Epithelial cell of proximal tubule (primary cell): ENCODE data around the gene SLC22A16. TPM values are rescaled to one million over a fixed set of nuclear protein-coding genes. Genes with fewer than 3 reads are reported as not detected.

Experiments
- DNase-seq: peaks from one replicate; pipeline ENCODE4 v3.0.0-alpha.2; 2011; ENCODE audit warnings: low read depth
- H3K4me3 ChIP-seq: 2 replicates; pipeline ENCODE4 v1.5.1; 2011; ENCODE audit warnings: low read depth, mild to moderate bottlenecking, low read length
- total RNA-seq: library from RNA; depleted of rRNA; stranded (reverse); fragments of >200 nt; gene quantifications from 2 replicates; pipeline ENCODE4 v1.2.3, GENCODE V29; 2015
- TF ChIP-seq, protein P1 (sequence below): conservative IDR thresholded peaks from 2 replicates; pipeline ENCODE4 v1.5.1; 2012; ENCODE audit warnings: low read depth, mild to moderate bottlenecking, low read length

The SLC22A16 gene
- total RNA-seq, 1 donor from 2014 or later, result not detected

- TF ChIP-seq, protein P1, sequence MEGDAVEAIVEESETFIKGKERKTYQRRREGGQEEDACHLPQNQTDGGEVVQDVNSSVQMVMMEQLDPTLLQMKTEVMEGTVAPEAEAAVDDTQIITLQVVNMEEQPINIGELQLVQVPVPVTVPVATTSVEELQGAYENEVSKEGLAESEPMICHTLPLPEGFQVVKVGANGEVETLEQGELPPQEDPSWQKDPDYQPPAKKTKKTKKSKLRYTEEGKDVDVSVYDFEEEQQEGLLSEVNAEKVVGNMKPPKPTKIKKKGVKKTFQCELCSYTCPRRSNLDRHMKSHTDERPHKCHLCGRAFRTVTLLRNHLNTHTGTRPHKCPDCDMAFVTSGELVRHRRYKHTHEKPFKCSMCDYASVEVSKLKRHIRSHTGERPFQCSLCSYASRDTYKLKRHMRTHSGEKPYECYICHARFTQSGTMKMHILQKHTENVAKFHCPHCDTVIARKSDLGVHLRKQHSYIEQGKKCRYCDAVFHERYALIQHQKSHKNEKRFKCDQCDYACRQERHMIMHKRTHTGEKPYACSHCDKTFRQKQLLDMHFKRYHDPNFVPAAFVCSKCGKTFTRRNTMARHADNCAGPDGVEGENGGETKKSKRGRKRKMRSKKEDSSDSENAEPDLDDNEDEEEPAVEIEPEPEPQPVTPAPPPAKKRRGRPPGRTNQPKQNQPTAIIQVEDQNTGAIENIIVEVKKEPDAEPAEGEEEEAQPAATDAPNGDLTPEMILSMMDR, result no peak
These were observed 4.7 kb upstream of the SLC22A16 start for GRCh38 chr6:110481081-110481480.

DNA sequence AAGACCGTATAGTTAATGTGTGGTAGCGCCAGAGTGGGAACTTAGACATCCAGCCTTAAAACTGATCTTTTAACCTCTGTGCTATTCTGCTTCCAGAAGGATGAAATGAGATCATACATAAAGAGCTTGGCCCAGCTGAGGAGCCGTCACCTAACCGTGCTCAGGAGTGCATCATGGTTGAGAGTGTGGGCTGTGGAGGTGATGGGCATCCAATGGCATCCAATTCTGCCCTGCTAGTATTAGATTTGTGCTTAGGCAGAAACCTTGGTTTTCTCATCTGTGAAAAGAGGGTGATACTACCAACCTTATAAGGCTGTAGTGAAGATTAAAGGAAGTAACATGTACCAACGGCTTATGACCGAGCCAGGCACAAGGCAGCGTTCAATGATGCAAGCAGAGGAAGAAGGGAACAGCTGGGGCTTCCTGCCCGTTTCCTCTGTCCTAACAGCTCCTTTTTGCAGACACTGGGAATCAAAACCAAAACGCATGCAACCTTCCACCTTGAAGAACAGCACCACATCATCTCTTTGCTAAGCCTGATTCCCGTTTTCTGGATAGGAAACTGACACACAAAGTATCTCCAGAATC lies 1.3 kb downstream of the SLC22A16 start:
- TF ChIP-seq, protein P1, result no peak
- no peak for DNase-seq
- H3K4me3 ChIP-seq, result no peak overlapping the region

More at GRCh38 chr6:110481081-110481480, 4.7 kb upstream of the SLC22A16 start:
- no peak overlapping the region for H3K4me3 ChIP-seq
- DNase-seq, result no peak

DNA sequence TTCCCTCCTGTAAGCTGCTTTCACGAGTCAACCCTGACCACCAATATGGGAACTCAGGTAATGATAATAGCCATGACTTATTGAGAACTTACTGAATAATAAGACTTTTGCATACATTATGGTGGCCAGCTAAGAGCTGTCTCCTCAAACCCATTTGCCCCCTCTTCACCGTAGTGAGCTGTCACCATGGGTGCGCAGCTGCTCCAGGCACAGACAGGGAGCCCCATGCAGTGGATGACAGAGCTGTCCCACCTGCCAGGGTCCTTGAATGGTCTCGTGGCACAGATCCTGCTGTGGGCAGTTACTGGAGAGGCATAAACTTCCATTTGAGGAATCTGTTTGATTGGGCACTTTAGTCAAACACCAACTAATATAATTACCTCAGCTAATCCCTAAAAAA lies 1.9 kb downstream of the SLC22A16 start:
- TF ChIP-seq, protein P1, result no peak
- DNase-seq, result no peak

DNA sequence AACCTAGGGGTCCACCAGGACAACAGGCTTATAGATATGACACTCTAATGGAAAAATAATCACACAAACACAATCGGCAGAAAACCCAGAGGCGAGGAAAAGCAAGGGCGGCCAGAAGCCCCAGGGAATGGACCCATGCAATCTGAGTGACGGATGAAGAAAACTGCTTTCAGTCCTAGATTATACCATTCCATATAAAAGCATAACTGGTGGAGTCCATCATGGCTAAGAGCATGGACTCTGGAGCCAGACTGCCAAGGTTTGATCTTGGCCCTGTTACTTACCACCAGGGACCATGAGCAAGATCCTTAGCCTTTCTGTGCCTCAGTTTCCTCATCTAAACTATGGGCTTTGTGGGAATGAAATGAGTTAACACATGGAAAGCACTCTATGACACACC lies 3.7 kb downstream of the SLC22A16 start:
- DNase-seq, result no peak
- TF ChIP-seq, protein P1, result no peak
- H3K4me3 ChIP-seq, result no peak overlapping the region

More for the DNA sequence above, 1.9 kb downstream of the SLC22A16 start:
- H3K4me3 ChIP-seq, result no peak overlapping the region

DNA sequence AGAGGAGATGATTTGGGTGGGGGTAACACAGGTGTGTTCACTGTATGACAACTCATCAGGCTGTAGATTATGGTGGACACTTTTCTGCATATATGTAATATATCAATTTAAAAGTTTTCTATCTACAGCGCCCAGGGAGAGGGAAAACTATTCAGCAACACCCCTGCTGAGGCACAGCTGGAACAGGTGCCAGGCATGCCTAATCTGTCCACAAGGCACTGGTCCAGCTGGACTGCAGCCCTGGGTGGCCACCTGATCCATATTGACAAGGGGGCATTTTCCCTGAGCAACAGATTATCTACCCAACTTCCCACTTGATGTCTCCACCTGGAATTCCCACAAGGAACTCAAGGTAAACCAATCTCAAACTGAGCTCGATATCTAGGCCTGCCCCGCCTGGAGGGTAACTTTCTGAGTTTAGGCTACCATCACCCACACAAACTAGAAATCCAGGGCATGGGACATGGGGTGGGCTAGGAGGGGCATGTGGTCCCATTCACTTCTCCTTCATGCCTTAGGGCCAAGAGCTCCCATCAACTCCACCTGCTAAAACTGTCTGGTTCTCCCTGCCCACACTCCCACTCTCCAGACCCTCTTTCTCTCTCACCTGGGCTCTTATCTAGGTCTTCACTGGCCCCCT lies 4.6 kb downstream of the SLC22A16 start:
- H3K4me3 ChIP-seq, result no peak overlapping the region
- TF ChIP-seq, protein P1, result no peak
- no peak for DNase-seq

DNA sequence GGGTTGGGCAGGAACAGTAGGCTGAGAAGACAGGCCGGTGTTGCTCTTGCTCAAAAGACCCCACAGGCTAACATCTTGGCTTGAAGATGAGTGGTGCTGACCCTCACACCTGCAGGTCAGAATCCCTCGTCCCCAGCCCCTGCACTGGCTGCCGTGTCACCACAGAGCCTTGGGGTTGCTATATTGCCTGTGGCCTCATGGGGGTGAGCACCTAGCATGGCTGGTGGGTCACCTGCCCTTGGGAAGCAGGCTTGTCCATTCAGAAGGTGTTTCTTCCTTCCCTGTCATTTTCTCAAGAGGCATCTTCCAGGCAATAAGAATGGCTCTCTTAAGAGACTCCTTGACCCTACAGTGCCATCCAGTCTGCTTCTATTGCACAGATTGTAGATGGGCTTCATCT lies 7.7 kb downstream of the SLC22A16 start:
- TF ChIP-seq, protein P1, result no peak
- DNase-seq, result no peak

More for the DNA sequence above, 7.7 kb downstream of the SLC22A16 start:
- H3K4me3 ChIP-seq, result no peak overlapping the region
